ENCODE results near the gene RPL18A. TPM values are rescaled to one million over a fixed set of nuclear protein-coding genes. Genes with fewer than 3 reads are reported as not detected.

RPL18A gene
- total RNA-seq, 4 donors from 2014 or later: 1,544 to 1,849 (median 1,738) TPM

GRCh38 chr19:17836530-17836929 is 23.2 kb upstream of the RPL18A start:
- Histone ChIP-seq H3K4me1 (peaks cover 0 to 7% (median 2%) of the 10 kb centered on the region in 4 donors), H3K36me3 (peaks cover 0 to 6% (median 2%) of the 10 kb centered on the region in 3 donors), H3K27me3 (peaks cover 0 to 31% of the 10 kb centered on the region in 2 donors), H3K27ac (no peak overlapping the region), H3K9me3 (no peaks in the 10 kb centered on the region), H3K4me3 (no peak overlapping the region)
- WGBS, 2 donors: 69 to 71% methylated on average over 4 of the region's 4 CpGs
- no peak for DNase-seq (ENCODE audit: low spot score in 2 of 2)
- no peak for TF ChIP-seq EP300 (IDR thresholded peaks at IDR 0.05)
- TF ChIP-seq POLR2A (IDR thresholded peaks at IDR 0.05): no peak
- TF ChIP-seq, protein P1, sequence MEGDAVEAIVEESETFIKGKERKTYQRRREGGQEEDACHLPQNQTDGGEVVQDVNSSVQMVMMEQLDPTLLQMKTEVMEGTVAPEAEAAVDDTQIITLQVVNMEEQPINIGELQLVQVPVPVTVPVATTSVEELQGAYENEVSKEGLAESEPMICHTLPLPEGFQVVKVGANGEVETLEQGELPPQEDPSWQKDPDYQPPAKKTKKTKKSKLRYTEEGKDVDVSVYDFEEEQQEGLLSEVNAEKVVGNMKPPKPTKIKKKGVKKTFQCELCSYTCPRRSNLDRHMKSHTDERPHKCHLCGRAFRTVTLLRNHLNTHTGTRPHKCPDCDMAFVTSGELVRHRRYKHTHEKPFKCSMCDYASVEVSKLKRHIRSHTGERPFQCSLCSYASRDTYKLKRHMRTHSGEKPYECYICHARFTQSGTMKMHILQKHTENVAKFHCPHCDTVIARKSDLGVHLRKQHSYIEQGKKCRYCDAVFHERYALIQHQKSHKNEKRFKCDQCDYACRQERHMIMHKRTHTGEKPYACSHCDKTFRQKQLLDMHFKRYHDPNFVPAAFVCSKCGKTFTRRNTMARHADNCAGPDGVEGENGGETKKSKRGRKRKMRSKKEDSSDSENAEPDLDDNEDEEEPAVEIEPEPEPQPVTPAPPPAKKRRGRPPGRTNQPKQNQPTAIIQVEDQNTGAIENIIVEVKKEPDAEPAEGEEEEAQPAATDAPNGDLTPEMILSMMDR (IDR thresholded peaks at IDR 0.05): no peak

- H3K36me3 ChIP-seq: peaks cover 0 to 6% (median 0%) of the 10 kb centered on the region in 3 donors
- H3K27me3 ChIP-seq: peaks cover 0 to 32% of the 10 kb centered on the region in 2 donors
- H3K9me3 ChIP-seq: no peaks in the 10 kb centered on the region
- WGBS, 2 donors: 95 to 97% methylated on average over 7 of the region's 7 CpGs
- H3K4me1 ChIP-seq: peaks cover 0 to 17% (median 4%) of the 10 kb centered on the region in 4 donors
- no peak overlapping the region for H3K27ac ChIP-seq
- H3K4me3 ChIP-seq: no peak overlapping the region
- DNase-seq (ENCODE audit: low spot score in 2 of 2): no peak
- TF ChIP-seq, protein P1 (IDR thresholded peaks at IDR 0.05): no peak
- TF ChIP-seq POLR2A (IDR thresholded peaks at IDR 0.05): no peak
- no peak for TF ChIP-seq EP300 (IDR thresholded peaks at IDR 0.05)
Observed at GRCh38 chr19:17837972-17838371, 21.7 kb upstream of the RPL18A start.

GRCh38 chr19:17840019-17840418 is 19.7 kb upstream of the RPL18A start:
- no peaks in the 10 kb centered on the region for H3K9me3 ChIP-seq

DNA sequence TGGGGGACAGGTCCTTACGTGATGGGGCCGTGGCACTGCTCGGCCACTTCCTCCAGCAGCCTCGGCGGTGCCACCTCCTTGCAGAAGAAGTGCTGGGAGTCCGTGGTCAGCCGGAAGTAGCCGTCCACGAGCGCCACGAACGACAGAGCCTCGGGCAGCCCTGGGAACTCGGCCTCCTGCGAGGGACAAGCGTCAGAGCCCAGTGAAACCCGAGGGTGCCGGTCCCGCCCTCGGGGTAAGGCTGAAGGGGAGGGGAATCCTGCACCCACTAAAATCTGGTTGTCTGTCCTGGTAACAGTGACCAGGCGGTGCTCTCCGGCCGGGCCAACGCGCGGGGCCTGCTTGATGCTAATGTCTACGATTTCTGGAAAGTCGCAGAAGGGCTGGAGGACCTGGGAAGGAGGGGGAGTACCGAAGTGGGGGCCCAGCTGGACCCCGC is 18.3 kb upstream of the RPL18A start:
- 11 to 16% methylated on average over 15 to 24 of the region's 30 CpGs for WGBS, 2 donors
- H3K4me1 ChIP-seq: peaks cover 0 to 17% (median 4%) of the 10 kb centered on the region in 4 donors
- H3K36me3 ChIP-seq: peaks cover 0 to 6% (median 0%) of the 10 kb centered on the region in 3 donors
- H3K9me3 ChIP-seq: no peaks in the 10 kb centered on the region
- TF ChIP-seq EP300 (IDR thresholded peaks at IDR 0.05): no peak
- no peak for TF ChIP-seq POLR2A (IDR thresholded peaks at IDR 0.05)
- TF ChIP-seq, protein P1 (IDR thresholded peaks at IDR 0.05): no peak
- peak overlapping the region in 1 of 4 donors; percentile 33 for H3K27ac ChIP-seq
- DNase-seq (ENCODE audit: low spot score in 2 of 2): no peak
- H3K4me3 ChIP-seq: peak overlapping the region in 2 of 4 donors; percentile 23 to 40
- H3K27me3 ChIP-seq: peaks cover 0 to 42% of the 10 kb centered on the region in 2 donors

More at GRCh38 chr19:17840019-17840418, 19.7 kb upstream of the RPL18A start:
- Histone ChIP-seq H3K27me3 (peaks cover 0 to 42% of the 10 kb centered on the region in 2 donors), H3K27ac (no peak overlapping the region), H3K4me3 (no peak overlapping the region), H3K36me3 (peaks cover 0 to 6% (median 0%) of the 10 kb centered on the region in 3 donors), H3K4me1 (peaks cover 0 to 17% (median 4%) of the 10 kb centered on the region in 4 donors)
- 85% methylated on average over 6 of the region's 6 CpGs for WGBS, 2 donors
- TF ChIP-seq EP300 (IDR thresholded peaks at IDR 0.05): no peak
- TF ChIP-seq, protein P1 (IDR thresholded peaks at IDR 0.05): no peak
- TF ChIP-seq POLR2A (IDR thresholded peaks at IDR 0.05): no peak
- no peak for DNase-seq (ENCODE audit: low spot score in 2 of 2)

GRCh38 chr19:17841810-17842662 is 17.7 kb upstream of the RPL18A start:
- peak in 1 of 2 donors; percentile 25 for TF ChIP-seq EP300 (IDR thresholded peaks at IDR 0.05)
- TF ChIP-seq, protein P1 (IDR thresholded peaks at IDR 0.05): no peak
- WGBS, 2 donors: 17 to 19% methylated on average over 49 to 50 of the region's 56 CpGs
- peaks cover 0 to 6% (median 0%) of the 10 kb centered on the region in 3 donors for H3K36me3 ChIP-seq
- peak overlapping the region in 2 of 4 donors; percentile 3 to 33 for H3K27ac ChIP-seq
- peak overlapping the region in 3 of 4 donors; percentile 23 to 40 (median 34) for H3K4me3 ChIP-seq
- H3K4me1 ChIP-seq: peaks cover 0 to 19% (median 5%) of the 10 kb centered on the region in 4 donors
- H3K27me3 ChIP-seq: peaks cover 0 to 44% of the 10 kb centered on the region in 2 donors
- DNase-seq (ENCODE audit: low spot score in 2 of 2): peak; percentile 65 to 80
- no peaks in the 10 kb centered on the region for H3K9me3 ChIP-seq
